ENCODE results near the gene COL20A1. TPM values are rescaled to one million over a fixed set of nuclear protein-coding genes. Genes with fewer than 3 reads are reported as not detected.

Gene COL20A1
- total RNA-seq, 1 experiment from 2014 or later: 0.23 TPM

DNA sequence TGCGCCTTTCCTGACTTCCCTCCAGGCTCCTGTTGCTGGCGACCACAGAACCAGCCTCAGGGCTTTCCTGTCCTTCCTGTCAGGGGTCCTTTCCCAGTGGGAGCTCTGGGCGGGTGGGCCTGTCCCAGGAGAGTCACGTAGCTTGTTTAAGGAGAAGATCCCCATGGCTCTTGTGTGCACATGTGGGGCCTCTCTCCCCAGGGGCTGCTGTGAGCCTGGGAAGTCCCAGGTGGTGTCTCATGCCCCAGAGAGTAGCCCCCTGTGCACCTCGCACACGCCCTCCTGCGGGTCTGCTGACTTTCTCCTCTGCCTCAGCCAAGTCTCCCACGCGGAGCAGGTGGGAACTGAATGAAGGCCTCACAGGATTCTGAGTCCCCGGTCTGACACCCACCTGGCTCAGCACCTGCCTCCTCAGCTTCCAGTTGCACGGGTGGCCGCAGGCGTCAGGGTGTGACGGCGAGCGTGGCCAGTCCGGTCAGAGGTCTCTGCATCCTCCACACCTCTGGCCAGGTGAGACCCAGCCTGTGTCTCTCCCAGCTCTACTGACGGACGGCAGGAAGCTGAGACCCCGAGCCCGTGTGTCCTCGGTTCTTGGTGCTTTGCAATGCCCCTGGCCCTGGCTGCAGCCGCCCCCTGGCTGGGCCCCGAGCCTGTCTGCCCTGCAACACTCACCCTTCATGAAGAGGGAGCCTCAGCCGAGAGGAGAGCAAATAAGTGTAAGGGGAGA is 33.1 kb upstream of the COL20A1 start:
- TF ChIP-seq, protein P1, sequence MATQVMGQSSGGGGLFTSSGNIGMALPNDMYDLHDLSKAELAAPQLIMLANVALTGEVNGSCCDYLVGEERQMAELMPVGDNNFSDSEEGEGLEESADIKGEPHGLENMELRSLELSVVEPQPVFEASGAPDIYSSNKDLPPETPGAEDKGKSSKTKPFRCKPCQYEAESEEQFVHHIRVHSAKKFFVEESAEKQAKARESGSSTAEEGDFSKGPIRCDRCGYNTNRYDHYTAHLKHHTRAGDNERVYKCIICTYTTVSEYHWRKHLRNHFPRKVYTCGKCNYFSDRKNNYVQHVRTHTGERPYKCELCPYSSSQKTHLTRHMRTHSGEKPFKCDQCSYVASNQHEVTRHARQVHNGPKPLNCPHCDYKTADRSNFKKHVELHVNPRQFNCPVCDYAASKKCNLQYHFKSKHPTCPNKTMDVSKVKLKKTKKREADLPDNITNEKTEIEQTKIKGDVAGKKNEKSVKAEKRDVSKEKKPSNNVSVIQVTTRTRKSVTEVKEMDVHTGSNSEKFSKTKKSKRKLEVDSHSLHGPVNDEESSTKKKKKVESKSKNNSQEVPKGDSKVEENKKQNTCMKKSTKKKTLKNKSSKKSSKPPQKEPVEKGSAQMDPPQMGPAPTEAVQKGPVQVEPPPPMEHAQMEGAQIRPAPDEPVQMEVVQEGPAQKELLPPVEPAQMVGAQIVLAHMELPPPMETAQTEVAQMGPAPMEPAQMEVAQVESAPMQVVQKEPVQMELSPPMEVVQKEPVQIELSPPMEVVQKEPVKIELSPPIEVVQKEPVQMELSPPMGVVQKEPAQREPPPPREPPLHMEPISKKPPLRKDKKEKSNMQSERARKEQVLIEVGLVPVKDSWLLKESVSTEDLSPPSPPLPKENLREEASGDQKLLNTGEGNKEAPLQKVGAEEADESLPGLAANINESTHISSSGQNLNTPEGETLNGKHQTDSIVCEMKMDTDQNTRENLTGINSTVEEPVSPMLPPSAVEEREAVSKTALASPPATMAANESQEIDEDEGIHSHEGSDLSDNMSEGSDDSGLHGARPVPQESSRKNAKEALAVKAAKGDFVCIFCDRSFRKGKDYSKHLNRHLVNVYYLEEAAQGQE (IDR thresholded peaks at IDR 0.05; ENCODE audit: insufficient read depth in 1 of 2, low read depth in 2 of 2, low read length in 1 of 2): no peak
- TF ChIP-seq, protein P2, sequence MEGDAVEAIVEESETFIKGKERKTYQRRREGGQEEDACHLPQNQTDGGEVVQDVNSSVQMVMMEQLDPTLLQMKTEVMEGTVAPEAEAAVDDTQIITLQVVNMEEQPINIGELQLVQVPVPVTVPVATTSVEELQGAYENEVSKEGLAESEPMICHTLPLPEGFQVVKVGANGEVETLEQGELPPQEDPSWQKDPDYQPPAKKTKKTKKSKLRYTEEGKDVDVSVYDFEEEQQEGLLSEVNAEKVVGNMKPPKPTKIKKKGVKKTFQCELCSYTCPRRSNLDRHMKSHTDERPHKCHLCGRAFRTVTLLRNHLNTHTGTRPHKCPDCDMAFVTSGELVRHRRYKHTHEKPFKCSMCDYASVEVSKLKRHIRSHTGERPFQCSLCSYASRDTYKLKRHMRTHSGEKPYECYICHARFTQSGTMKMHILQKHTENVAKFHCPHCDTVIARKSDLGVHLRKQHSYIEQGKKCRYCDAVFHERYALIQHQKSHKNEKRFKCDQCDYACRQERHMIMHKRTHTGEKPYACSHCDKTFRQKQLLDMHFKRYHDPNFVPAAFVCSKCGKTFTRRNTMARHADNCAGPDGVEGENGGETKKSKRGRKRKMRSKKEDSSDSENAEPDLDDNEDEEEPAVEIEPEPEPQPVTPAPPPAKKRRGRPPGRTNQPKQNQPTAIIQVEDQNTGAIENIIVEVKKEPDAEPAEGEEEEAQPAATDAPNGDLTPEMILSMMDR (IDR thresholded peaks at IDR 0.05): no peak
- TF ChIP-seq POLR2AphosphoS5 (IDR thresholded peaks at IDR 0.05; ENCODE audit: low read depth, low read length) (no peak), SIN3A (IDR thresholded peaks at IDR 0.05; ENCODE audit: borderline replicate concordance, insufficient read depth, low read depth, low read length) (no peak), TCF7L2 (IDR thresholded peaks at IDR 0.05; ENCODE audit: low read depth, low read length) (no peak)
- H3K27me3 ChIP-seq (ENCODE audit: control insufficient read depth, insufficient read depth, low read length): no peaks in the 10 kb centered on the region; the same call in 1 of the 2 replicates
- intact Hi-C loops (cut with micrococcal nuclease; ENCODE audit: unreplicated experiment) (no loop called here), in situ Hi-C loops (cut with HindIII; ENCODE audit: low pct_unique_long_range_greater_than_20kb, low sequenced_read_pairs) (no loop called here)
- no peak overlapping the region for H3K27ac ChIP-seq (ENCODE audit: low read length)
- POLR2A ChIA-PET: no interaction called here
- 0 out of 2 replicates have a peak, but pooled peaks cover 1% of the 10 kb centered on the region for H3K4me1 ChIP-seq (ENCODE audit: control insufficient read depth, insufficient read depth, low read length)
- H3K9me3 ChIP-seq (ENCODE audit: control insufficient read depth, insufficient read depth, low read depth, low read length): no peaks in the 10 kb centered on the region
- ATAC-seq (no peak), DNase-seq (ENCODE audit: low read depth, low spot score) (no peak)
- no peak overlapping the region for H3K4me3 ChIP-seq (ENCODE audit: low read depth in 2 of 2, low read length in 2 of 2)
- no peaks in the 10 kb centered on the region for H3K36me3 ChIP-seq (ENCODE audit: control insufficient read depth, insufficient read depth, low read length)
- no TSS peak for BruUV-seq (replicated peaks)
- CTCF ChIA-PET: interaction anchor here (2.0 kb wide), 1 partner anchor 36 kb away, joined by 9 read pairs; no protein-coding TSS in a partner anchor

DNA sequence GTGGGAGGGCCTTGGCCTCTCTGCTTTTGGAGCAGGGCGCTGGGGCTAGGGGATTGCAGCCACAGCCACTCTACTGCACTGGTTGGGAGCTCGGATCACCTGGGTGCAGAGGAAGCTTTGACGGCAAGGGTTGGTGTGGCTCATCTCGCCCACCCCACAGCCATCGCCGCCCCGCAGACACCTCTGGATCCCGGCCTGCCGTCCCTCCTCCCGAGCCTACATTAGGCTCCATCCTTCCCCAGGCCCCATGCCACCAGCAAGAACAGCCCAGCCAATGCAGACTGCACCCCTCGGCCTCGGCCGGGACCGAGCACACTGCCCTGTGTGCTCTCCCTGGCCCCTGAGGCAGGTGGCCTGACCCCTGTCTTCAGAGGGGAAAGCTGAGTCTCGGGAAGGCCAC is 32.5 kb upstream of the COL20A1 start:
- BruUV-seq (replicated peaks): no TSS peak
- in situ Hi-C loops (cut with HindIII; ENCODE audit: low pct_unique_long_range_greater_than_20kb, low sequenced_read_pairs) (no loop called here), intact Hi-C loops (cut with micrococcal nuclease; ENCODE audit: unreplicated experiment) (no loop called here)
- DNase-seq (ENCODE audit: low read depth, low spot score) (no peak), ATAC-seq (0 out of 2 replicates have a peak, but pooled peaks have one; percentile 4)
- CTCF ChIA-PET: no interaction called here
- Histone ChIP-seq H3K36me3 (ENCODE audit: control insufficient read depth, insufficient read depth, low read length) (no peaks in the 10 kb centered on the region), H3K27ac (ENCODE audit: low read length) (no peak overlapping the region), H3K4me3 (ENCODE audit: low read depth in 2 of 2, low read length in 2 of 2) (no peak overlapping the region), H3K4me1 (ENCODE audit: control insufficient read depth, insufficient read depth, low read length) (no peaks in the 10 kb centered on the region), H3K9me3 (ENCODE audit: control insufficient read depth, insufficient read depth, low read depth, low read length) (no peaks in the 10 kb centered on the region), H3K27me3 (ENCODE audit: control insufficient read depth, insufficient read depth, low read length) (no peaks in the 10 kb centered on the region)
- TF ChIP-seq, protein P1 (IDR thresholded peaks at IDR 0.05; ENCODE audit: insufficient read depth in 1 of 2, low read depth in 2 of 2, low read length in 1 of 2): no peak
- TF ChIP-seq POLR2AphosphoS5 (IDR thresholded peaks at IDR 0.05; ENCODE audit: low read depth, low read length) (no peak), SIN3A (IDR thresholded peaks at IDR 0.05; ENCODE audit: borderline replicate concordance, insufficient read depth, low read depth, low read length) (no peak), TCF7L2 (IDR thresholded peaks at IDR 0.05; ENCODE audit: low read depth, low read length) (no peak)
- TF ChIP-seq, protein P2 (IDR thresholded peaks at IDR 0.05): no peak
- POLR2A ChIA-PET: no interaction called here
